Heart left ventricle (tissue), 16 donors: Measurements from ENCODE around the gene CD80. TPM values are rescaled to one million over a fixed set of nuclear protein-coding genes. Genes with fewer than 3 reads are reported as not detected.

ENCODE experiments used
- ATAC-seq, 4 donors: fragments of 200-7000 bp; cut with Tn5 transposase; one replicate each; pipeline ENCODE4 v1.9.1; 2020 to 2022; ENCODE audit warnings: moderate library complexity in 4 of 4, mild to moderate bottlenecking in 3 of 4, moderate number of reproducible peaks in 1 of 4
- DNase-seq, 5 donors: peaks; one replicate each; pipeline ENCODE4 v3.0.0-alpha.2; 2020
- H3K27ac ChIP-seq, 12 donors: fragments of 200-600 bp; sonication (generic) in 4 of 12; one replicate each; pipeline versions ENCODE4 v1.5.0 to v1.8.0; 2016 to 2022; ENCODE audit warnings: mild to moderate bottlenecking in 2 of 12
- H3K27me3 ChIP-seq, 9 donors: fragments of 200-600 bp; sonication (generic) in 2 of 9; one replicate each; pipeline versions ENCODE4 v1.5.1 to v1.8.0; 2016 to 2022; ENCODE audit warnings: mild to moderate bottlenecking in 3 of 9
- H3K36me3 ChIP-seq, 9 donors: fragments of 200-600 bp; sonication (generic) in 2 of 9; one replicate each; pipeline versions ENCODE4 v1.5.0 to v1.8.0; 2018 to 2022; ENCODE audit warnings: mild to moderate bottlenecking in 2 of 9
- H3K4me1 ChIP-seq, 12 donors: fragments of 200-600 bp; sonication (generic) in 4 of 12; one replicate each; pipeline versions ENCODE4 v1.5.0 to v1.8.0; 2016 to 2022; ENCODE audit warnings: mild to moderate bottlenecking in 3 of 12
- H3K4me3 ChIP-seq, 12 donors: fragments of 200-600 bp; sonication (generic) in 4 of 12; one replicate each; pipeline versions ENCODE4 v1.5.0 to v1.8.0; 2017 to 2022; ENCODE audit warnings: mild to moderate bottlenecking in 9 of 12, moderate library complexity in 4 of 12
- H3K9me3 ChIP-seq, 12 donors: fragments of 200-600 bp; sonication (generic) in 4 of 12; one replicate each; pipeline versions ENCODE4 v1.5.0 to v1.8.0; 2016 to 2022; ENCODE audit warnings: mild to moderate bottlenecking in 1 of 12
- CTCF ChIP-seq, 12 donors: fragments of 200-600 bp; sonication (generic) in 4 of 12; IDR thresholded peaks; one replicate each; pipeline versions ENCODE4 v1.5.0 to v1.8.0; 2018 to 2022; ENCODE audit warnings: antibody characterized with exemption in 12 of 12, mild to moderate bottlenecking in 5 of 12
- POLR2A ChIP-seq, 2 donors: fragments of 450-650 bp; IDR thresholded peaks; one replicate each; pipeline ENCODE4 v1.6.1; 2017; ENCODE audit warnings: antibody characterized with exemption in 2 of 2, mild to moderate bottlenecking in 2 of 2, moderate library complexity in 2 of 2
- WGBS, 4 donors: extraction: QIAGEN DNeasy Blood & Tissue Kit in 2 of 4; methylation state at CpG; one replicate each; pipeline versions ENCODE4 v1.1.5 to v1.1.7; 2013 to 2018; 5-methylcytosine and 5-hydroxymethylcytosine counted together
- intact Hi-C, 10 donors: fragments of 100-400 bp; cut with DNase I; formaldehyde crosslinking; loops; one replicate each; pipeline versions ENCODE4 v1.11.1 to v1.14.2; 2022
- polyA plus RNA-seq, 2 donors: library from polyadenylated mRNA; stranded (reverse); fragments of 200-250 nt; gene quantifications; one replicate each; pipeline ENCODE4 v1.2.3, GENCODE V29; 2013
- total RNA-seq, 9 donors: library from RNA; depleted of rRNA in 2 of 9; stranded (reverse); fragments of >200 nt in 2 of 9; fragmentation: NEBNext Ultra II Directional in 3 of 9; extraction: Animal tissue kit (Norgen Biotek cat#: 25700) in 3 of 9; gene quantifications; one replicate each; pipeline versions ENCODE4 v1.1.0 to v1.2.4, GENCODE V29; 2016 to 2023
- donor health status: ischemic (EF 13 %, LVEDD 7.1; RV severe dilation, severe dysfunction).
- donor health status: healthy with polysubstance abuse.
- donor health status: DM: no; HTN: yes; CAD: no.
- donor health status: DM: no; HTN: no; CAD: no.
- donor health status: ischemic (EF 25% LVEDD 6.9; RV normal size, moderate dysfunction).
- donor health status: ischemic (EF 25% LVEDD 5.7; RV mildly dilated, moderate dysfunction).
- donor health status: healthy.
- donor health status: DM: yes; HTN: yes; CAD: no.
- donor health status: ischemic (EF 35%, LVEDD 5.7; RV mildly dilated, moderate dysfunction).
- donor health status: nonischemic (EF 11% LVEDD 7.7; RV severe dilation, severe dysfunction).
- donor health status: DM: yes; HTN: yes; CAD: no.
- donor health status: PGD.
- donor health status: ischemic (EF 29% LVEDD 5.4; RV normal size, mild dysfunction).
- donor health status: nonischemic (EF 23%, LVEDD 6.1; RV moderate dilation, normal function).

The CD80 gene
- total and polyA plus RNA-seq, 11 donors, result 0.12 to 4.4 (median 0.37) TPM; not detected in 3

- intact Hi-C loops, result loop anchor here in 5 of 10 donors (5.0 kb wide), 3 partner anchors 62 to 102 kb away; partner anchors contain the start of gene COX17 (in 3 of the 5)
- TF ChIP-seq POLR2A (IDR thresholded peaks at IDR 0.05), result no peak
- TF ChIP-seq CTCF (IDR thresholded peaks at IDR 0.05), result no peak
- no peak for DNase-seq
- Histone ChIP-seq H3K4me1 (peaks cover 0 to 39% (median 17%) of the 10 kb centered on the region in 12 donors), H3K27ac (no peak overlapping the region), H3K36me3 (no peaks in the 10 kb centered on the region), H3K4me3 (no peak overlapping the region), H3K27me3 (no peaks in the 10 kb centered on the region), H3K9me3 (no peaks in the 10 kb centered on the region)
- ATAC-seq, result no peak
Observed at GRCh38 chr3:119575507-119575906, 16.1 kb upstream of the CD80 start.

GRCh38 chr3:119571688-119572087, 12.3 kb upstream of the CD80 start:
- Histone ChIP-seq H3K27me3 (no peaks in the 10 kb centered on the region), H3K36me3 (no peaks in the 10 kb centered on the region), H3K27ac (peak overlapping the region; percentile 16 to 86 (median 56)), H3K9me3 (no peaks in the 10 kb centered on the region), H3K4me3 (no peak overlapping the region), H3K4me1 (peaks cover 0 to 36% (median 6%) of the 10 kb centered on the region in 12 donors)
- DNase-seq (peak in 1 of 5 donors; percentile 29), ATAC-seq (peak in 3 of 4 donors; percentile 61 to 83 (median 65))
- WGBS, 4 donors, result 30 to 65% (median 49%) methylated on average over 5 of the region's 5 CpGs
- TF ChIP-seq CTCF (IDR thresholded peaks at IDR 0.05), result no peak
- no peak for TF ChIP-seq POLR2A (IDR thresholded peaks at IDR 0.05)
- intact Hi-C loops, result no loop called here

- DNase-seq, result no peak
- Histone ChIP-seq H3K4me3 (no peak overlapping the region), H3K9me3 (no peaks in the 10 kb centered on the region), H3K36me3 (no peaks in the 10 kb centered on the region), H3K27ac (peak overlapping the region; percentile 16 to 86 (median 56)), H3K4me1 (peaks cover 0 to 36% (median 6%) of the 10 kb centered on the region in 12 donors), H3K27me3 (no peaks in the 10 kb centered on the region)
- TF ChIP-seq CTCF (IDR thresholded peaks at IDR 0.05) (no peak), POLR2A (IDR thresholded peaks at IDR 0.05) (no peak)
- intact Hi-C loops, result no loop called here
- WGBS, 4 donors, result 81 to 94% (median 84%) methylated on average over 1 of the region's 1 CpG
- ATAC-seq, result peak in 2 of 4 donors; percentile 53
Observed at GRCh38 chr3:119571230-119571629, 11.8 kb upstream of the CD80 start.

GRCh38 chr3:119570229-119570628, 10.8 kb upstream of the CD80 start:
- Histone ChIP-seq H3K4me3 (no peak overlapping the region), H3K4me1 (peaks cover 0 to 36% (median 6%) of the 10 kb centered on the region in 12 donors), H3K27me3 (no peaks in the 10 kb centered on the region), H3K36me3 (no peaks in the 10 kb centered on the region), H3K9me3 (no peaks in the 10 kb centered on the region), H3K27ac (peak overlapping the region in 9 of 12 donors; percentile 26 to 86 (median 57))
- intact Hi-C loops, result no loop called here
- WGBS, 4 donors, result 83 to 85% (median 84%) methylated on average over 5 of the region's 5 CpGs
- peak; percentile 42 to 79 (median 62) for ATAC-seq
- DNase-seq, result no peak
- TF ChIP-seq CTCF (IDR thresholded peaks at IDR 0.05) (no peak), POLR2A (IDR thresholded peaks at IDR 0.05) (no peak)
